ENCODE data around the gene LCN10.

Gene LCN10

GRCh38 chr9:136735812-136736480, 6.8 kb downstream of the LCN10 start:
- FAIRE-seq: no peak

- FAIRE-seq: no peak
Observed at GRCh38 chr9:136734837-136735496, 7.8 kb downstream of the LCN10 start.

GRCh38 chr9:136733611-136734010, 9.1 kb downstream of the LCN10 start:
- no peak for FAIRE-seq

- FAIRE-seq: no peak
Observed at GRCh38 chr9:136732444-136733178, 10.1 kb downstream of the LCN10 start.

DNA sequence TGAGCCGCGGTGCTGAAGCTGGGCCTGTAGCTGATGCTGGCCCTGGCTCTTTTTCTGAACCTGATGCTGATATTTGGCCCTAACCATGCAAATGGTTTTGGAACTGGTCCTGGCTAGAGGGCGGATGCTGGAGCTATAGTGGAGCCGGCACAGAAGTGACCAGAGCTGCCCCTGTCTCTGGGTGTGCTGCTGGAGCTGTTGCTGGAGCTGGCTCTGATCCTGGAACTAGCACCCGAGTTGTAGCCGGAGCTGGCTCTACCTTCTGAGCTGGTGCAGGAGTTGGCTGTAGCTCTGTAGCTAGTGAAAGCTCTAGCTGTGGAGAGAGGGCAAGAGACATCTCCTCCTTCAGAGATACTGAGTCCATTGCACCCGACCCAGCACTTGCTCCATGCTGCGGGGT, 12.8 kb downstream of the LCN10 start:
- FAIRE-seq: no peak

DNA sequence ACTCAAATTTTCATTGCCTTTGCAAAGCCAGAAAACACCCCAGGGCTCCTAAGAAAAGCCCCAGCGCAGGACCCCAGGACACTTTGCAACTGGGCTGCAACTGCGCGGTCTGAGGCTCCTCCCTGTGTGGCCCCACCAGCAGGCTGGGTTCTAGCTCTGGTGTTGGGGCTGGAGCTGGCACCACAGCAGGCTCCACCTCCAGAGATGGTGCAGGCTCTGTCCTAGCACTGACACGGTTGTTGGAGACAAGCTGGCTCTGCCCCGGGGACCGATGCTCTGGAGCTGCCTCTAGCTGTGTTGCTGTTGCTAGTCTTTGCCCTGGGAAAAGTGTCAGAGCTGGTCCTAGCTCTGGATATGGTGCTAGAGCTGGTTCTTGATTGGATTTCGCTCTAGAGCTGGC, 13.6 kb downstream of the LCN10 start:
- FAIRE-seq: no peak

DNA sequence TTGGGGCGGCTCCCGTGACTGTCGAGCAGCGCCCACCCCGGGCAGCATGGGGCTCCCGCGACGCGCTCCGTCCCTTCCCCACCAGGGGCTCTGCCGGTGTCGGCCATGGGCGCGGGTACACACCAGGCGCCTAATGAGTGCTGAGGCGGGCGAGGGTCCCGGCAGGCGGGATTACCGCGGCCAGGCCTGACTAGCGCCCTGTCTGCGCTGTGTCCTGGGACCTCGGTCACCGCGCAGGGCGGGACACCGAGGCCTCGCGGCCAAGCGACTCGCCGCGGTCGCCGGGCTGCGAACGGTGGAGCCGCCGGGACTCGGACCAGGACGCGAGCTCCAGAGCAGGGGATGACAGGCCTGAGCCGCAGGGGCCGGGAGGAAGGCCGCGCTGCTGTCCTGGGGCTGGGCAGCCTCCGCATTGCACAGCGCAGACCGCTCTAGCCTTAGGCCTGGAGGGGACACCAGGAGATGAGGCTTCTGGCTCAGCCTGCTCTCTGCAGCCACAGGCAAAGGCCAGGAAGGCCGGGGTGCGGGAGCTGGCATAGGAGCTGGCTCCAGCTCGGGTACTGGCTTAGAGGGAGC, 14.1 kb downstream of the LCN10 start:
- FAIRE-seq: no peak

- no peak for FAIRE-seq
Observed at GRCh38 chr9:136728080-136728547, 14.6 kb downstream of the LCN10 start.

DNA sequence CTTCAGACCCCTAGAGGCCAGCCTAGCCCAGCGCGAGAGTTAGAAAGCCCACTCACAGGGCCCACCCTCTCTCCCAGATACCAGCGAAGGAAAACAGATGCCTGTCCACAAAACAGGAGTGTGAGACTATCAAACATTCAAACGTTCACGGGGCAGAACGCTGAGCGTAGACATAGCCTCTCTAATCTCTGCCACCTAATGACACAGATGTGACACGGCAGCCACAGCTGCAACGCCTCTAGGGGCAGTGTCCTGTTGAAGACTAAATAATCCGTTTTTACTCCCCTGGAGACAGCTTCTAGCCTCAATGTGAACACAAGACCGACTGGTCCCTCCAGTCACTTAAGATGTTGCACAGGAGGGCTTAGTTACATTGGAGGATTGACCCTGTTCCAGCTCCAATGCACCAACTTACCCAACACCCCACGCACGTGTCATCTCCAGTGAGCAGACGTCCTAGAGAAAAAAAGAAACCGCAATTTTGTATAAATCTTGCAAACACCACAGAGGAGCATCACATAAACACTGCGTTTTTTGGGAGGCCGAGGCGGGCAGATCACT, 16.0 kb downstream of the LCN10 start:
- FAIRE-seq: no peak

DNA sequence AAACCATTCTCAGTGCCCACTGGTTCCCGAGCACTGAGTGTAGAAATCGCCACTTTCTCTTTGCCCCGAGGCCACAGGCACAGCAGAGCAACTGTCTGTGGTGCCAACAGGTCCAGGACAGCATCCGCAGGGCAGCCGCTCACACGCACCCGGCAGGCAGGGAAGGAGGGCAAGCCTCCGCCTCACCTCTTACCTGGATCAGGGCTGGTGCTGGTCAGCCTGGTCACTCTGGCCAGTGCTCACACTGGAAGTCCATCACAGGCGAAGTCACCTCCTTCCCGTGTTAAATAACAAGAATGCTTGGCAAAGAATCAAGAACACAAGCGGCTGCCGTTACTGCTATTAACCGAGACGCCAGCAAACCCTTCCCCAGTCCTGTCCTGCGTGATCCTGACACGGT, 16.6 kb downstream of the LCN10 start:
- no peak for FAIRE-seq

DNA sequence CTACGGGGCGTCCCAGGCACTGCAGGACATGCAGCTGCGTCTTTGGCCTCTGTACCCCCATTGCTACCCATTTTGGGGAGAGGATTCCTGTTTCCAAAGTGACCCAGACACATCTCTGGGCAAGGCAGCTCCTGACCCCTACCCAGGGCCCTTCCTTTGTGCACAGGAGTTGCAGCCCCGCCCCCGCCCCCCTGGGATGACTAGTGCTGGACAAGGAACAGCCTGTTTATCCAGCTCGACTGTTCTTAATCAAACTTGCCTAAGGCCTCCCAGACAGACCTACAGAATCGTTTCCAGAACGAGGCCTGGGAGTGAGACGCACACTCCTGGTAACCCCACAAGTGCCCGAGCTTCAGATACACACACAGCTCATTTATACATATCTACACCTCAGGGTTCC, 17.1 kb downstream of the LCN10 start:
- no peak for FAIRE-seq

DNA sequence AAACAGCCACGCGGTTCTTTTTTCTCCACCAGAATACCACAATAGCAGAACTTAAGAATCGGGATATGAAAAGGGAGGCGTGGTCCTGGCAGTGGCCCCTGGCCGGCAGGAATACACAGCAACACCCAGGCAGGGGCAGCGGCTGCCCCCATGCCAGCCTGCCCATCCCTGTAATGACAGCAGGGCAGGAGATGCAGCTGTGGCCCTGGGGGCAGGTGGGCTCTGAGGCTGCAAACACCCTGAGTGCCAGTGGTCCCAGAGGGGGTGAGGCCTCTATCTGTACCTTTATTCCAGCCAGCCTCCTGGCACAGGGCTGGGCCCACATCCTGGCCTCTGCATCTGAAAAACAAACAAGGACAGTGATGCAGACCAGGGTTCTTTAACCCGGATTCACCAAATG, 18.0 kb downstream of the LCN10 start:
- no peak for FAIRE-seq

- FAIRE-seq: no peak
Observed at GRCh38 chr9:136723989-136724388, 18.8 kb downstream of the LCN10 start.

DNA sequence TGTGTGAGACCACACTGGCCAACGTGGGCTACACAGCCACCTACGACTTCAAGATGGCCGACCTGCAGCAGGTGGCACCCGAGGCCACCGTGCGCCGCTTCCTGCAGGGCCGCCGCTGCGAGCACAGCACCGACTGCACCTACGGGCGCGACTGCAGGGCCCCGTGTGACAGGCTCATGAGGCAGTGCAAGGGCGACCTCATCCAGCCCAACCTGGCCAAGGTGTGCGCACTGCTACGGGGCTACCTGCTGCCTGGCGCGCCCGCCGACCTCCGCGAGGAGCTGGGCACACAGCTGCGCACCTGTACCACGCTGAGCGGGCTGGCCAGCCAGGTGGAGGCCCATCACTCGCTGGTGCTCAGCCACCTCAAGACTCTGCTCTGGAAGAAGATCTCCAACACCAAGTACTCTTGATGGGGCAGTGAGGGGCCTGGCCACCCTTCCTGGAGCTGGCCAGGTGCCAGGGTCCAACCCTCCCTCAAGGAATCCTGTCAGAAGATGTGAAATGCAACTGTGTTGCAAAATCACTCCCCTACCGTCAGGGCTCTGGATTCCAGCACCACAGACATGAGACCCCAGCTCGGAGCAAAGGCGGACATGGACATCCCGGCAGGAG, 19.3 kb downstream of the LCN10 start:
- FAIRE-seq: peak; percentile 56

DNA sequence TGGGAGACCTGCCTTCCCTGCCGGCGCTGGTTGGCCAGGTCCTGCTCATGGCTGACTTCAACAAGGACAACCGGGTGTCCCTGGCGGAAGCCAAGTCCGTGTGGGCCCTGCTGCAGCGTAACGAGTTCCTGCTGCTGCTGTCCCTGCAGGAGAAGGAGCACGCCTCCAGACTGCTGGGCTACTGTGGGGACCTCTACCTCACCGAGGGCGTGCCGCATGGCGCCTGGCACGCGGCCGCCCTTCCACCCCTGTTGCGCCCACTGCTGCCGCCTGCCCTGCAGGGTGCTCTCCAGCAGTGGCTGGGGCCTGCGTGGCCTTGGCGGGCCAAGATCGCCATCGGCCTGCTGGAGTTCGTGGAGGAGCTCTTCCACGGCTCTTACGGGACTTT, 19.8 kb downstream of the LCN10 start:
- no peak for FAIRE-seq

- FAIRE-seq: no peak
Observed at GRCh38 chr9:136722093-136722968, 20.4 kb downstream of the LCN10 start.

GRCh38 chr9:136721339-136722092, 21.2 kb downstream of the LCN10 start:
- FAIRE-seq: peak; percentile 19

GRCh38 chr9:136720898-136721338, 21.8 kb downstream of the LCN10 start:
- FAIRE-seq: no peak

DNA sequence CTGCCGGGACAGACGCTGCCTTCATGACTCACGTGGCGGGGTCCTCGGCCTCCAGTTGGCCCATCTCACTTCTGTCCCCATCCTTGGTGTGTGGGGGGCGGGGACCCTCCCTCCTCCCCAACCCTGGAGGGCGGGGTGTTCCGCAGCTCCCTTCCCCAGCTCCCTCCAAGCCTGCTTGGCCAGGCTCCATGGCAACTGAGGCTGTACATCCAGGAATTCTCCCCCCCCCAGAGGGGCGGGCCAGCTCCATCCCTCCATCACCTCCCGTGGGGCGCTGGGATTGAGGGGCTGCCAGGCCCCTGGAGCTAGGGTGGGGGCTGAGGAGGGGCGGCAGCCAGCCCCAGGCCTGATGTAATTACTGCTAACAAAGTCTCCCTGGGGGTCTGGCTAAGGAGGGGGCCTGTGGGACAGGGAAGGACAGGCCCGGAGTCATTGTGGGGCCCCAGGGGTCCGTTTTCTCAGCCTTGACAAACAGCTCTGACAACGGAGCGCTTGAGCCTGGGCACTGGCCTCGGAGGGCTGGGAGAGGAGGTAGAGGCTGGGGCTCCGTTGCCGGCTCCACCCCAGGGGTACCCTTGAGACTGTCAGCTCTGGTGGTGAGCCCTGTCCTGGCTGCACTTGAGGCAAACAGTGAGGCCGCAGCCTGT, 22.4 kb downstream of the LCN10 start:
- peak; percentile 95 for FAIRE-seq

DNA sequence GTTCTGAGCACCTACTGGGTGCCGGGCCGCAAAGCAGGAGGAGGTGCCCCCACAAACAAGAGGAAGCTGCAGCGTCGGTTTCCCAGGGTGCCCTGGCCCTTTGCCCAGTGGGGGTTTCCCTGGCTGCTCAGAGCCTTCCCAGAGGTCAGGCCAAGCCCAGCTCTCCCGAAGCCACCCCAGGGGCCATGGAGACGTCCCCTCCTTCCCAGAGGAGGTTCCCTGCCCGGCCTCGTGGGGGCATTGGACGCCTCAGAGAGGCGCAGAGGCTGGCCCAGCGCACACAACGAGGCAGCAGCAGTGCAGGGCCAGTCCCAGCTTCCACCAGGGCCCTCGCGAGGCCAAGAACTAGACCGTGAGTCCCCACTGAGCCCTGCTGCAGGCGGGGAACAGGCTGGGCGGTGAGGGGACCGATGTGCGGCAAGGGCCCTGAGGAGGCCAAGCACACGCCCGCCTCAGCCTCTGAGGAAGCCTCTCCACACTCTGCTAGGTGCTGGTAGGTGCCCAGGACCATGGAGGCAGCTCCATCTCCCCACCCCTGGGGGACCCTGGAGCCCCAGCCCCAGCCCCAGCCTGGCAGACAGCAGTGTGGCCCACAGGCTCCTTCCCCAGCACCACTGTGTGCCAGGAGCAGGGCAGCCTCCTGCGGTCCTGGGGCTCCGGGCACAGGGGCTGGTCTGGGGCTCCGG, 23.4 kb downstream of the LCN10 start:
- FAIRE-seq: no peak
